Adrenal gland (tissue), 5 donors: ENCODE results near the gene CYB5R3.

Experiments used
- POLR2A ChIP-seq, 2 donors: fragments of 450-650 bp; IDR thresholded peaks; one replicate each; pipeline ENCODE4 v1.6.1; 2017; ENCODE audit warnings: antibody characterized with exemption in 2 of 2, mild to moderate bottlenecking in 2 of 2, moderate library complexity in 1 of 2
- TF ChIP-seq, protein P1 (sequence below), 6 experiments: fragments of 450-650 bp in 4 of 6; fragments of 200-600 bp in 2 of 6; sonication (generic) in 1 of 6; IDR thresholded peaks; 1 replicate in 5 of 6; 2 replicates in 1 of 6; pipeline versions ENCODE4 v1.5.1 to v1.8.0; 2016 to 2021; ENCODE audit warnings: antibody characterized with exemption in 6 of 6, mild to moderate bottlenecking in 2 of 6, moderate library complexity in 1 of 6
- donor health status: DM: no; HTN: no; CAD: no.

DNA sequence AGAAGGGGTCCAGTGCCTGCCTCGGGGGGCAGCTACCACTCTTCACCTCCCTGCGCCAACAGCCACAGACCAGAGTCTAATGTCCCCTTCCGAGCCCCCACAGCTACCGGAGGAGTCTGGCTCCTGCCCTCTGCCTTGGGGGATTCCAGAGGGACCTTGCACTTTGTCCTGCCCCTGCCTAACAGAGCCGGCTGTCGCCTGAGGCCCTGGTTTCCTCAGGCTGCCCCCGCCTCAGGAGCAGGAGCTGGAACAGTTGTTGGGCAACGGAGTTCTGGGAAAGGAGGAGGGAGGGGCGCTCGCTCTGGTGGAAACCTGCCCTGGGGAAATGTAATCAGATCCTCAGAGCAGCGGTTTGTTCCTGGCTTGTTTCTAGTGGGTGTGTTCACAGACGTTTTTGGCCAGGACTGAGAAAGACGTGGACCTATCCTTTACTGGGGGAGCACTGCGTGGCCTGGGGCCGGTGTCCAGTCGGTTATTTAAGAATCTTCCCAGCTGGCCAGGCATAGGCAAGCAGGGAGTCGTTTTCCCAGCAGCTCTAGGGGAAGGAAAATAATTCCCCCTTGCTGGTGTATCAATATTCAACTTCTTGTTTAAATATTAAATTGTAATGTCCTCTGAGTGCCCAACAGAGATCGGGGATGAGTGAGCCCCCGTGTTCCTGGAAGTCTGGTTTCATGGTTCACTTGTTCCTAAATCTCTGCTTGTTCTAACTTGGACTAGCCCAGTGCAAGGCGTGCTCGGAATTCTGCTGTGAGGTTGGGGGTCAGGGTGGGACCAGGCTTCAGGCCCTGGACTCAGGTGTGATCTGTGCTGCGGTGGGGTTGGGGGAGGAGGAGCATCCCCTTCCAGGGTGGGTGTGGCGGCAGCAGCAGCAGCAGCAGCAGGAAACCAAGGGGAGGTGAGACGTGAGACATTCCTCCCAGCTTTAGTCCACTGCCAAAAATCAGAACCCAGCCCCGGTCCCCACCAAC is 39.3 kb upstream of the CYB5R3 start:
- TF ChIP-seq, protein P1, sequence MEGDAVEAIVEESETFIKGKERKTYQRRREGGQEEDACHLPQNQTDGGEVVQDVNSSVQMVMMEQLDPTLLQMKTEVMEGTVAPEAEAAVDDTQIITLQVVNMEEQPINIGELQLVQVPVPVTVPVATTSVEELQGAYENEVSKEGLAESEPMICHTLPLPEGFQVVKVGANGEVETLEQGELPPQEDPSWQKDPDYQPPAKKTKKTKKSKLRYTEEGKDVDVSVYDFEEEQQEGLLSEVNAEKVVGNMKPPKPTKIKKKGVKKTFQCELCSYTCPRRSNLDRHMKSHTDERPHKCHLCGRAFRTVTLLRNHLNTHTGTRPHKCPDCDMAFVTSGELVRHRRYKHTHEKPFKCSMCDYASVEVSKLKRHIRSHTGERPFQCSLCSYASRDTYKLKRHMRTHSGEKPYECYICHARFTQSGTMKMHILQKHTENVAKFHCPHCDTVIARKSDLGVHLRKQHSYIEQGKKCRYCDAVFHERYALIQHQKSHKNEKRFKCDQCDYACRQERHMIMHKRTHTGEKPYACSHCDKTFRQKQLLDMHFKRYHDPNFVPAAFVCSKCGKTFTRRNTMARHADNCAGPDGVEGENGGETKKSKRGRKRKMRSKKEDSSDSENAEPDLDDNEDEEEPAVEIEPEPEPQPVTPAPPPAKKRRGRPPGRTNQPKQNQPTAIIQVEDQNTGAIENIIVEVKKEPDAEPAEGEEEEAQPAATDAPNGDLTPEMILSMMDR (IDR thresholded peaks at IDR 0.05), result no peak
- peak in 1 of 2 donors; percentile 35 for TF ChIP-seq POLR2A (IDR thresholded peaks at IDR 0.05)
